ENCODE results near the gene IDUA.
"Not testable (repeated sequence)": the region's sequence is repeated elsewhere in the genome, so short reads cannot be mapped to it uniquely, and the experiment has no call there.

IDUA gene

GRCh38 chr4:1047106-1047975 lies 60.5 kb downstream of the IDUA start:
- no peak for DNase-seq

GRCh38 chr4:1047976-1048772 lies 61.3 kb downstream of the IDUA start:
- DNase-seq = no peak

- DNase-seq = no peak
Measured at GRCh38 chr4:1048773-1049590, 62.1 kb downstream of the IDUA start.

- no peak for DNase-seq
Measured at GRCh38 chr4:1049591-1049905, 62.7 kb downstream of the IDUA start.

GRCh38 chr4:1050486-1051213 lies 63.8 kb downstream of the IDUA start:
- DNase-seq = no peak

- DNase-seq = no peak
Measured at GRCh38 chr4:1051472-1051871, 64.6 kb downstream of the IDUA start.

- DNase-seq = no peak
Measured at GRCh38 chr4:1052231-1052671, 65.4 kb downstream of the IDUA start.

GRCh38 chr4:1053080-1053661 lies 66.3 kb downstream of the IDUA start:
- DNase-seq = no peak

- DNase-seq = not testable (repeated sequence)
Measured at GRCh38 chr4:1053891-1054290, 67.0 kb downstream of the IDUA start.
